K562 (cell line): ENCODE data around the gene RNF40. TPM values are rescaled to one million over a fixed set of nuclear protein-coding genes. Genes with fewer than 3 reads are reported as not detected.

Experiments
- ETV1 ChIP-seq: fragments of 450-650 bp; conservative IDR thresholded peaks from 2 replicates; pipeline ENCODE4 v1.6.1; 2016; ENCODE audit warnings: missing genetic modification characterization, control low read depth, low read depth, missing compliant biosample characterization
- ETV5 ChIP-seq: sonication (generic); formaldehyde crosslinking; IDR thresholded peaks from 2 replicates; pipeline ENCODE4 v1.4.0; 2020; ENCODE audit warnings: low read depth, mild to moderate bottlenecking, missing genetic modification reagents
- HNRNPL ChIP-seq: fragments of 200-400 bp; formaldehyde crosslinking; IDR thresholded peaks from 2 replicates; pipeline ENCODE4 v1.6.1; 2017; ENCODE audit warnings: low read depth, mild to moderate bottlenecking, low read length
- MTA2 ChIP-seq: fragments of 450-650 bp; IDR thresholded peaks from 2 replicates; pipeline ENCODE4 v1.6.1; 2016; ENCODE audit warnings: low read depth
- NFATC3 ChIP-seq: fragments of 450-650 bp; IDR thresholded peaks from 2 replicates; pipeline ENCODE4 v1.6.1; 2017; ENCODE audit warnings: mild to moderate bottlenecking
- NONO ChIP-seq, 2 experiments: fragments of 200-400 bp in 1 of 2; fragments of 450-650 bp in 1 of 2; formaldehyde crosslinking in 1 of 2; IDR thresholded peaks; 2 replicates each; pipeline ENCODE4 v1.6.1; 2017; ENCODE audit warnings: low read depth in 2 of 2, mild to moderate bottlenecking in 2 of 2, moderate library complexity in 2 of 2, low read length in 1 of 2
- PHB2 ChIP-seq: fragments of 450-650 bp; IDR thresholded peaks from 2 replicates; pipeline ENCODE4 v1.6.1; 2017; ENCODE audit warnings: low read depth
- SIRT6 ChIP-seq: IDR thresholded peaks from one replicate; pipeline ENCODE4 v1.6.1; 2012; ENCODE audit warnings: low read depth, mild to moderate bottlenecking, control low read depth, inconsistent platforms, low read length, moderate library complexity
- SMARCA4 ChIP-seq: fragments of 450-650 bp; IDR thresholded peaks from 2 replicates; pipeline ENCODE4 v1.6.1; 2016
- ZKSCAN8 ChIP-seq: fragments of 200-800 bp; sonication (Bioruptor generic); IDR thresholded peaks from 2 replicates; pipeline ENCODE4 v1.6.1; 2016; ENCODE audit warnings: missing genetic modification characterization, missing compliant biosample characterization
- ZNF134 ChIP-seq: fragments of 250-450 bp; sonication (Bioruptor Pico); conservative IDR thresholded peaks from 2 replicates; pipeline ENCODE4 v1.4.0; 2020
- ZNF140 ChIP-seq: fragments of 250-450 bp; sonication (Bioruptor Pico); IDR thresholded peaks from 2 replicates; pipeline ENCODE4 v1.8.0; 2021; ENCODE audit warnings: moderate library complexity, mild to moderate bottlenecking, inconsistent platforms
- ZNF384 ChIP-seq: IDR thresholded peaks from 2 replicates; pipeline ENCODE4 v1.6.1; 2012; ENCODE audit warnings: low read depth, low read length, improper control_type of control experiment
- polyA plus RNA-seq, 8 experiments: library from polyadenylated mRNA; depleted of rRNA in 4 of 8; stranded (reverse) in 5 of 8; unstranded in 3 of 8; fragments of >200 nt; fragmentation: Nextera tagmentation in 2 of 8; fragmentation: Illumina TruSeq in 1 of 8; extraction: Ambion mirVana in 2 of 8; extraction: Trizol in 1 of 8; gene quantifications; 2 replicates each; pipeline versions ENCODE4 v1.2.1 to v1.2.3, GENCODE V29; 2011 to 2014; ENCODE audit warnings: inconsistent platforms in 1 of 8, missing spikeins in 1 of 8
- total RNA-seq, 7 experiments: library from RNA; depleted of rRNA in 6 of 7; stranded (reverse); fragments of >200 nt in 6 of 7; fragmentation: Illumina TruSeq in 2 of 7; extraction: Trizol in 2 of 7; gene quantifications; 2 replicates each; pipeline versions ENCODE4 v1.2.1 to v1.2.3, GENCODE V29; 2011 to 2021; ENCODE audit warnings: low replicate concordance in 1 of 7
- TF ChIP-seq, protein P1 (sequence below): sonication (generic); formaldehyde crosslinking; IDR thresholded peaks from 2 replicates; pipeline ENCODE4 v1.8.0; 2022; ENCODE audit warnings: mild to moderate bottlenecking, missing genetic modification reagents, borderline replicate concordance
- TF ChIP-seq, protein P2 (sequence below): sonication (generic); formaldehyde crosslinking; IDR thresholded peaks from 2 replicates; pipeline ENCODE4 v1.8.0; 2022; ENCODE audit warnings: mild to moderate bottlenecking, low read depth, missing genetic modification reagents
- TF ChIP-seq, protein P3 (sequence below): fragments of 450-650 bp; formaldehyde crosslinking; conservative IDR thresholded peaks from 2 replicates; pipeline ENCODE4 v1.4.0; 2022; ENCODE audit warnings: mild to moderate bottlenecking, missing genetic modification characterization
- TF ChIP-seq, protein P4 (sequence below): sonication (generic); formaldehyde crosslinking; IDR thresholded peaks from 2 replicates; pipeline ENCODE4 v1.8.1; 2023; ENCODE audit warnings: mild to moderate bottlenecking, missing genetic modification reagents
- TF ChIP-seq, protein P5 (sequence below), 3 experiments: IDR thresholded peaks in 2 of 3; conservative IDR thresholded peaks in 1 of 3; 2 replicates each; pipeline ENCODE4 v1.5.1; 2011 to 2012; ENCODE audit warnings: low read length in 3 of 3, mild to moderate bottlenecking in 3 of 3, control low read depth in 2 of 3, improper control_type of control experiment in 1 of 3, inconsistent platforms in 1 of 3, low read depth in 1 of 3, mixed read lengths in 1 of 3, moderate library complexity in 1 of 3; ENCODE audit not compliant: insufficient read depth in 2 of 3
- TF ChIP-seq, protein P6 (sequence below): fragments of 250-450 bp; sonication (Bioruptor Pico); IDR thresholded peaks from 2 replicates; pipeline ENCODE4 v1.8.0; 2021; ENCODE audit warnings: borderline replicate concordance, mild to moderate bottlenecking, moderate library complexity; ENCODE audit not compliant: poor library complexity, severe bottlenecking

RNF40 gene
- total and polyA plus RNA-seq, 9 of the 15 experiments (the other 6 are each of a cell fraction or from before 2014, with no cell fraction given): 6.2 to 129 (median 81.5) TPM

DNA sequence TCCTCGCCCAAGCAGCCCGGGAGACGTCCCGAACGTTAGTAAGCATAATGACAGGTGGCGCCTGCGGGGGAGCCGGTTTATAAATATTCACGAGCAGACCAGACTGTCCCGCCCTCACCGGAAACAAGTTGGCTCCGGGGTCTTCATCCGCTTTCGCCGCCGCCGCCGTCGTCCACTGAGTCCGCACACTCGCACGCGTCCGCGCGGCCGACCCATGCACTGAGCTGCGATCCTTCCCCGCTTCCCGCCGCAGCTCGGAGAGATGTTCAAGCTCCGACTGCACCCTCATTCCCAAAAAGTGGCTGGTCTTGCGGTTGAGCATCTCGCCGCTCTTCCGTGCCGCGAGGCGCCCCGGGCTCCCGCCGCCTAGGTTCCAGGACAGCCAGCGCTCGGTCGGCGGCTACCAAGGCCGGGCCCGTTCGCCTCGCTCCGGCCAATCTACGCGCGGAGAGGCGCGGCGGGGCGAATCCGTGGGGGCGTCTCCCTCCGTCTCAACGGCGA lies 645 bp upstream of the RNF40 start (continued):
- TF ChIP-seq ZNF134 (CRISPR knock-in tag) (no peak), ETV1 (tag) (peak; percentile 45; the same call in 1 of the 2 replicates), SMARCA4 (no peak), ZNF384 (no peak), NFATC3 (no peak), SIRT6 (no peak), ZNF140 (CRISPR knock-in tag) (no peak), ETV5 (CRISPR knock-in tag) (peak; percentile 82), HNRNPL (no peak), PHB2 (no peak), ZKSCAN8 (CRISPR knock-in tag) (no peak), MTA2 (no peak), NONO (IDR thresholded peaks at IDR 0.05; ENCODE audit: low read depth in 2 of 2, low read length in 1 of 2) (no peak)
- TF ChIP-seq, protein P1, sequence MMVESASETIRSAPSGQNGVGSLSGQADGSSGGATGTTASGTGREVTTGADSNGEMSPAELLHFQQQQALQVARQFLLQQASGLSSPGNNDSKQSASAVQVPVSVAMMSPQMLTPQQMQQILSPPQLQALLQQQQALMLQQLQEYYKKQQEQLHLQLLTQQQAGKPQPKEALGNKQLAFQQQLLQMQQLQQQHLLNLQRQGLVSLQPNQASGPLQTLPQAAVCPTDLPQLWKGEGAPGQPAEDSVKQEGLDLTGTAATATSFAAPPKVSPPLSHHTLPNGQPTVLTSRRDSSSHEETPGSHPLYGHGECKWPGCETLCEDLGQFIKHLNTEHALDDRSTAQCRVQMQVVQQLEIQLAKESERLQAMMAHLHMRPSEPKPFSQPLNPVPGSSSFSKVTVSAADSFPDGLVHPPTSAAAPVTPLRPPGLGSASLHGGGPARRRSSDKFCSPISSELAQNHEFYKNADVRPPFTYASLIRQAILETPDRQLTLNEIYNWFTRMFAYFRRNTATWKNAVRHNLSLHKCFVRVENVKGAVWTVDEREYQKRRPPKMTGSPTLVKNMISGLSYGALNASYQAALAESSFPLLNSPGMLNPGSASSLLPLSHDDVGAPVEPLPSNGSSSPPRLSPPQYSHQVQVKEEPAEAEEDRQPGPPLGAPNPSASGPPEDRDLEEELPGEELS (CRISPR knock-in tag): 0 out of 2 replicates have a peak, but pooled peaks have one; percentile 52
- TF ChIP-seq, protein P2, sequence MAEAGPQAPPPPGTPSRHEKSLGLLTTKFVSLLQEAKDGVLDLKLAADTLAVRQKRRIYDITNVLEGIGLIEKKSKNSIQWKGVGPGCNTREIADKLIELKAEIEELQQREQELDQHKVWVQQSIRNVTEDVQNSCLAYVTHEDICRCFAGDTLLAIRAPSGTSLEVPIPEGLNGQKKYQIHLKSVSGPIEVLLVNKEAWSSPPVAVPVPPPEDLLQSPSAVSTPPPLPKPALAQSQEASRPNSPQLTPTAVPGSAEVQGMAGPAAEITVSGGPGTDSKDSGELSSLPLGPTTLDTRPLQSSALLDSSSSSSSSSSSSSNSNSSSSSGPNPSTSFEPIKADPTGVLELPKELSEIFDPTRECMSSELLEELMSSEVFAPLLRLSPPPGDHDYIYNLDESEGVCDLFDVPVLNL (CRISPR knock-in tag): no peak
- TF ChIP-seq, protein P3, sequence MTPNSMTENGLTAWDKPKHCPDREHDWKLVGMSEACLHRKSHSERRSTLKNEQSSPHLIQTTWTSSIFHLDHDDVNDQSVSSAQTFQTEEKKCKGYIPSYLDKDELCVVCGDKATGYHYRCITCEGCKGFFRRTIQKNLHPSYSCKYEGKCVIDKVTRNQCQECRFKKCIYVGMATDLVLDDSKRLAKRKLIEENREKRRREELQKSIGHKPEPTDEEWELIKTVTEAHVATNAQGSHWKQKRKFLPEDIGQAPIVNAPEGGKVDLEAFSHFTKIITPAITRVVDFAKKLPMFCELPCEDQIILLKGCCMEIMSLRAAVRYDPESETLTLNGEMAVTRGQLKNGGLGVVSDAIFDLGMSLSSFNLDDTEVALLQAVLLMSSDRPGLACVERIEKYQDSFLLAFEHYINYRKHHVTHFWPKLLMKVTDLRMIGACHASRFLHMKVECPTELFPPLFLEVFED (CRISPR knock-in tag): no peak
- TF ChIP-seq, protein P4, sequence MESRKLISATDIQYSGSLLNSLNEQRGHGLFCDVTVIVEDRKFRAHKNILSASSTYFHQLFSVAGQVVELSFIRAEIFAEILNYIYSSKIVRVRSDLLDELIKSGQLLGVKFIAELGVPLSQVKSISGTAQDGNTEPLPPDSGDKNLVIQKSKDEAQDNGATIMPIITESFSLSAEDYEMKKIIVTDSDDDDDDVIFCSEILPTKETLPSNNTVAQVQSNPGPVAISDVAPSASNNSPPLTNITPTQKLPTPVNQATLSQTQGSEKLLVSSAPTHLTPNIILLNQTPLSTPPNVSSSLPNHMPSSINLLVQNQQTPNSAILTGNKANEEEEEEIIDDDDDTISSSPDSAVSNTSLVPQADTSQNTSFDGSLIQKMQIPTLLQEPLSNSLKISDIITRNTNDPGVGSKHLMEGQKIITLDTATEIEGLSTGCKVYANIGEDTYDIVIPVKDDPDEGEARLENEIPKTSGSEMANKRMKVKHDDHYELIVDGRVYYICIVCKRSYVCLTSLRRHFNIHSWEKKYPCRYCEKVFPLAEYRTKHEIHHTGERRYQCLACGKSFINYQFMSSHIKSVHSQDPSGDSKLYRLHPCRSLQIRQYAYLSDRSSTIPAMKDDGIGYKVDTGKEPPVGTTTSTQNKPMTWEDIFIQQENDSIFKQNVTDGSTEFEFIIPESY (CRISPR knock-in tag): peak; percentile 66
- TF ChIP-seq, protein P5, sequence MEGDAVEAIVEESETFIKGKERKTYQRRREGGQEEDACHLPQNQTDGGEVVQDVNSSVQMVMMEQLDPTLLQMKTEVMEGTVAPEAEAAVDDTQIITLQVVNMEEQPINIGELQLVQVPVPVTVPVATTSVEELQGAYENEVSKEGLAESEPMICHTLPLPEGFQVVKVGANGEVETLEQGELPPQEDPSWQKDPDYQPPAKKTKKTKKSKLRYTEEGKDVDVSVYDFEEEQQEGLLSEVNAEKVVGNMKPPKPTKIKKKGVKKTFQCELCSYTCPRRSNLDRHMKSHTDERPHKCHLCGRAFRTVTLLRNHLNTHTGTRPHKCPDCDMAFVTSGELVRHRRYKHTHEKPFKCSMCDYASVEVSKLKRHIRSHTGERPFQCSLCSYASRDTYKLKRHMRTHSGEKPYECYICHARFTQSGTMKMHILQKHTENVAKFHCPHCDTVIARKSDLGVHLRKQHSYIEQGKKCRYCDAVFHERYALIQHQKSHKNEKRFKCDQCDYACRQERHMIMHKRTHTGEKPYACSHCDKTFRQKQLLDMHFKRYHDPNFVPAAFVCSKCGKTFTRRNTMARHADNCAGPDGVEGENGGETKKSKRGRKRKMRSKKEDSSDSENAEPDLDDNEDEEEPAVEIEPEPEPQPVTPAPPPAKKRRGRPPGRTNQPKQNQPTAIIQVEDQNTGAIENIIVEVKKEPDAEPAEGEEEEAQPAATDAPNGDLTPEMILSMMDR (IDR thresholded peaks at IDR 0.05 in 2 of 3, conservative IDR thresholded peaks at IDR 0.05 in 1 of 3; ENCODE audit: insufficient read depth in 2 of 3, low read depth in 1 of 3, low read length in 3 of 3): no peak
- TF ChIP-seq, protein P6, sequence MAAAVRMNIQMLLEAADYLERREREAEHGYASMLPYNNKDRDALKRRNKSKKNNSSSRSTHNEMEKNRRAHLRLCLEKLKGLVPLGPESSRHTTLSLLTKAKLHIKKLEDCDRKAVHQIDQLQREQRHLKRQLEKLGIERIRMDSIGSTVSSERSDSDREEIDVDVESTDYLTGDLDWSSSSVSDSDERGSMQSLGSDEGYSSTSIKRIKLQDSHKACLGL (CRISPR knock-in tag): no peak
